ENCODE results near the gene CEACAM8. TPM values are rescaled to one million over a fixed set of nuclear protein-coding genes. Genes with fewer than 3 reads are reported as not detected.
A peak's percentile ranks its signal among the peaks of the same experiment; 100 is the strongest.
"Not testable (repeated sequence)": the region's sequence is repeated elsewhere in the genome, so short reads cannot be mapped to it uniquely, and the experiment has no call there.

The CEACAM8 gene
- total RNA-seq, 4 donors from 2014 or later, result not detected

DNA sequence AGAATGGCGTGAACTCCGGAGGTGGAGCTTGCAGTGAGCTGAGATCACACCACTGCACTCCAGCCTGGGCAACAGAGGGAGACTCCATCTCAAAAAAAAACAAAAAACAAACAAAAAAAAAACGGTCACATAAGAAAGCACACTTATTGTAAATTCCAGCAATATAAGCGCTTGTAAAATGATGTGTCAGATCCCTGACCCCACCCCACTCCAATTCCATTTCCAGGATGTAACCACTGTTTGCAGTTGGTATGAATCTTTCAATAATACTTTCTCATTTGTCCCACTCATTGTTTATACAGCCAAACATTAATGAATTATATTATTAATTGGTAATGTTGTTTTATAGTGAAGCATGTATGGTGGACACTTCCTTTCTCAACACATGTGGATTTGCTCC is 50.6 kb downstream of the CEACAM8 start:
- DNase-seq, result no peak
- no peak for TF ChIP-seq POLR2A (IDR thresholded peaks at IDR 0.05)
- H3K4me3 ChIP-seq, result no peak overlapping the region
- no peaks in the 10 kb centered on the region for H3K36me3 ChIP-seq
- H3K27me3 ChIP-seq, result no peaks in the 10 kb centered on the region
- no peak overlapping the region for H3K27ac ChIP-seq
- H3K9me3 ChIP-seq, result no peaks in the 10 kb centered on the region
- no peaks in the 10 kb centered on the region for H3K4me1 ChIP-seq

DNA sequence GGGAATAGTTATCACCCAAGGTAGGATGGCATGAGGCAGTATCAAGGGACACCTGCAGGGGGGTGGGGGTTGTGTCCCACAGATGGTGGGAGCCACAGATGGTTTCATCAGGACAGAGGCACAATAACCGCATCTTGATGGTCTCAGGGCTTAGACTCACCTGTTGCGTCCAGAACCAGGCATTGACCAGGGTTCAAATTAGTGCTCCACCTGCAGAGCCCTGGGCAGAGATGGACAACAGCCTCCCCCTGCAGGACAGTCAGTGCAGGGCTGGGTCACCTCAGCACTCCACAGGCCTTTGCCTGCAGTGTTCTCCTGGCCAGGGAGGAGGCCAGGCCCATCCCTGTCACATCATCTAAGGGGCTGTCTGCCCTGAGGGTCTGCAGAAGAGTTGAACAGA is 51.9 kb downstream of the CEACAM8 start:
- no peaks in the 10 kb centered on the region for H3K36me3 ChIP-seq
- no peaks in the 10 kb centered on the region for H3K9me3 ChIP-seq
- H3K4me3 ChIP-seq, result no peak overlapping the region
- H3K27me3 ChIP-seq, result no peaks in the 10 kb centered on the region
- peak in 1 of 3 donors; percentile 19 for DNase-seq
- TF ChIP-seq POLR2A (IDR thresholded peaks at IDR 0.05), result no peak
- no peak overlapping the region for H3K27ac ChIP-seq
- no peaks in the 10 kb centered on the region for H3K4me1 ChIP-seq

DNA sequence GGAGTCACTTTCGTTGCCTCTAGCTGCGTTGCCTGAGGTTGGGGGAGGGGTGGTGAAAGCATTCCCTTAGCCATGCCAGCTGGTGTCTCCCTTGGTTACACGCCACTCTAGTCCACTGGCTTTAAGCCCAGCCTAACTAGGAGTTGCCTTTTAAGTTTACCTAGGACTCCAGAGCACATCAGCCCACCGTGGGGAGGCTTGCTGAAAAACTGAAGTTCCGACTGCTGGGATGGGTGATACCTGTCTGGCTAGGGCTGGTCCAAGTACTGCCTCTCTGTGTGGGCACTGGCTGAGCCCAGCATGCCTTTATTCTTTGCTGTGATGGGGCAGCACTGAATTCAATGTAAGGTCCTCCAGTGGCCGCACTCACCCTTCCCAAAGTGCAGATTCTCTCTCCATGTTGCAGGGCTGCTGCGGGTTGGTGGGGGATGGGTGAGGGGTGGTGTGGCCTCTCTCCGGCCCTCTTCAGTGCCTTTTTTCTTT is 54.6 kb downstream of the CEACAM8 start:
- H3K27ac ChIP-seq, result no peak overlapping the region
- no peaks in the 10 kb centered on the region for H3K9me3 ChIP-seq
- no peaks in the 10 kb centered on the region for H3K27me3 ChIP-seq
- H3K36me3 ChIP-seq, result no peaks in the 10 kb centered on the region
- no peak overlapping the region for H3K4me3 ChIP-seq
- peak in 1 of 3 donors; percentile 25 for DNase-seq
- TF ChIP-seq, protein P1, sequence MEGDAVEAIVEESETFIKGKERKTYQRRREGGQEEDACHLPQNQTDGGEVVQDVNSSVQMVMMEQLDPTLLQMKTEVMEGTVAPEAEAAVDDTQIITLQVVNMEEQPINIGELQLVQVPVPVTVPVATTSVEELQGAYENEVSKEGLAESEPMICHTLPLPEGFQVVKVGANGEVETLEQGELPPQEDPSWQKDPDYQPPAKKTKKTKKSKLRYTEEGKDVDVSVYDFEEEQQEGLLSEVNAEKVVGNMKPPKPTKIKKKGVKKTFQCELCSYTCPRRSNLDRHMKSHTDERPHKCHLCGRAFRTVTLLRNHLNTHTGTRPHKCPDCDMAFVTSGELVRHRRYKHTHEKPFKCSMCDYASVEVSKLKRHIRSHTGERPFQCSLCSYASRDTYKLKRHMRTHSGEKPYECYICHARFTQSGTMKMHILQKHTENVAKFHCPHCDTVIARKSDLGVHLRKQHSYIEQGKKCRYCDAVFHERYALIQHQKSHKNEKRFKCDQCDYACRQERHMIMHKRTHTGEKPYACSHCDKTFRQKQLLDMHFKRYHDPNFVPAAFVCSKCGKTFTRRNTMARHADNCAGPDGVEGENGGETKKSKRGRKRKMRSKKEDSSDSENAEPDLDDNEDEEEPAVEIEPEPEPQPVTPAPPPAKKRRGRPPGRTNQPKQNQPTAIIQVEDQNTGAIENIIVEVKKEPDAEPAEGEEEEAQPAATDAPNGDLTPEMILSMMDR (IDR thresholded peaks at IDR 0.05), result no peak
- no peak for TF ChIP-seq POLR2A (IDR thresholded peaks at IDR 0.05)
- H3K4me1 ChIP-seq, result no peaks in the 10 kb centered on the region

DNA sequence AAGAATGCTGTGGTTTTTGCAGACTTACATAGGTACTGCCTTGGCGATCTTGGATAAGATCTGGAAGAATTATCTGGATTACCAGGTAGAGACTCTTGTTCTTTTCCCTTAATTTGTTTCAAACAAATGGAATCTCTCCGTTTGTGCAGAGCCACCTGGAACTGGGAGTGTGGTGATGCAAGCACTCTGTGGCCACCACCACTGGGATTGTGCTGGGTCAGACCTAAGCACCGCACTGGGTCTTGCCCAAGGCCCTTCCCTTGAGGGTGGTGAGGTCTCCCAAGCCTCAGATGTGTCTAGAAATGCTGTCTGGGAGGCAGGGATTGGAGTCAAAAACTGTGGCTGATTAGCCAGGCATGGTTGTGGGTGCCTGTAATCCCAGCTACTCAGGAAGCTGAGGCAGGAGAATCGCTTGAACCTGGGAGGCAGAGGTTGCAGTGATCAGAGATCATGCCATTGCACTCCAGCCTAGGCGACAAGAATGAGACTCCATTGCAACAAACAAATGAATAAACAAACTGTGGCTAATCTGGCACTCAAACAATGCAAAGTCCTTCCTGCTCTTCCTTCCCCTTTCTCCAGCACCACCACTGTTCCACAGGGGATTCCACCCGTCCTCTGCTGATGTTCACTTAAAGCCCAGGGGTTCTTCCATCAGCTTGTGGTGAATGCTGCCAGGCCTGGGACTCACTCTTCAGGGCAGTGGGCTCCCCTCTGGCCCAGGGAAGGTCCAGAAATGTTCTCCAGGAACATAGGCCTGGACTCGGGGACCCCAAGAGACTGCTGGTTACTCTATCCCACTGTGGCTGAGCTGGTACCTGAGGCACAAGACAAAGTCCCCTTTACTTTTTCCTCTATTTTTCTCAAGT is 55.6 kb downstream of the CEACAM8 start:
- no peak overlapping the region for H3K4me3 ChIP-seq
- no peaks in the 10 kb centered on the region for H3K9me3 ChIP-seq
- H3K36me3 ChIP-seq, result no peaks in the 10 kb centered on the region
- no peaks in the 10 kb centered on the region for H3K27me3 ChIP-seq
- no peak for TF ChIP-seq POLR2A (IDR thresholded peaks at IDR 0.05)
- H3K4me1 ChIP-seq, result no peaks in the 10 kb centered on the region
- peak in 1 of 3 donors; percentile 14 for DNase-seq
- no peak overlapping the region for H3K27ac ChIP-seq

DNA sequence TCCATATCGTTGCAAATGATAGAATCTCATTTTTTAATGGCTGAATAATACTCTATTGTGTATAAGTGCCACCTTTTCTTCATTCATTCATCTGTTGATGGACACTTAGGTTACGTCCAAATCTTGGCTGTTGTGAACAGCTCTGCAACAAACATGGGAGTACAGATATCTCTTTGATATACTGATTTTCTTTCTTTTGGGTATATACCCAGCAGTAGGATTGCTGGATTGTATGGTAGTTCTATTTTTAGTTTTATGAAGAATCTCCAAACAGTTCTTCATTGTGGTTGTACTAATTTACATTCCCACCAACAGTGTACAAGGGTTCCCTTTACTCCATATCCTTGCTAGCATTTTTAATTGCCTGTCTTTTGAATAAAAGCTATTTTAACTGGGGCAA is 59.4 kb downstream of the CEACAM8 start:
- H3K9me3 ChIP-seq, DNase-seq, H3K27me3 ChIP-seq, H3K36me3 ChIP-seq, H3K4me1 ChIP-seq, H3K27ac ChIP-seq, H3K4me3 ChIP-seq: not testable (repeated sequence)

DNA sequence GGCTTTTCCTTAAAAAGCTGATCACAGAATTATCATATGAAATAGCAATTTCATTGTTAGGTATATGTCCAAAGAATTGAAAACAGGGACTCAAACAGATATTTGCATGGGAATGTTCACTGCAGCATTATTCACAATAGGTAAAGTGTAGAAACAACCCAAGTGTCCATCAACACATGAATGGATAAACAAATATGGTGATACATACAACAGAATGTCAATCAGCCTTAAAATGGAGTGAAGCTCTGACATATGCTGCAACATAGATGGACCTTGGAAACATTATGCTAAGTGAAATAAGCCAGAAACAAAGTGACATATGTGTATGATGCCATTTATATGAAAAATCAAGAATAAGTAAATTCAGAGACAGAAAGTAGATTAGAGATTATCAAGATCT is 60.3 kb downstream of the CEACAM8 start:
- H3K27ac ChIP-seq, result no peak overlapping the region
- H3K4me1 ChIP-seq, result no peaks in the 10 kb centered on the region
- TF ChIP-seq, protein P1 (IDR thresholded peaks at IDR 0.05), result no peak
- TF ChIP-seq POLR2A (IDR thresholded peaks at IDR 0.05), result no peak
- H3K27me3 ChIP-seq, result no peaks in the 10 kb centered on the region
- no peak for DNase-seq
- H3K36me3 ChIP-seq, result no peaks in the 10 kb centered on the region
- H3K4me3 ChIP-seq, result no peak overlapping the region
- H3K9me3 ChIP-seq, result no peaks in the 10 kb centered on the region

DNA sequence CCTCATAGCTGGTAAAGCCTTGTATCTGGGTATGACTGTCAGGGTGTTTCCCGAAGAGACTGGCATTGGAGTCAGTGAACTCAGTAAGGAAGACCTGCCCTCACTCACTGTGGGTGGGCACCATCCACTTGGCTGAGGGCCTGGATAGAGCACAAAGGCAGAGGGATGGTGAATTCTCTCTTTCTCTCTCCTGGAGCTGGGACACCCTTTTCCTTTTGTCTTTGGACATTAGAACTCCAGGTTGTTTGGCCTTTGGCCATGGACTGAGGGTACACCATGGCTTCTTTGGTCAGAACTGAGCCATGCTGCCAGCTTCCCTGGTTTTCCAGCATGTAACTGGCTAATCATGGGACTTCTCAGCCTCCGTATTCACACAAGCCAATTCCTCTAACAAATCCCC is 61.8 kb downstream of the CEACAM8 start:
- TF ChIP-seq, protein P1 (IDR thresholded peaks at IDR 0.05), result no peak
- no peak for TF ChIP-seq POLR2A (IDR thresholded peaks at IDR 0.05)
- Histone ChIP-seq H3K4me3 (no peak overlapping the region), H3K27ac (no peak overlapping the region), H3K4me1 (peaks cover 0 to 6% (median 4%) of the 10 kb centered on the region in 4 donors), H3K9me3 (no peaks in the 10 kb centered on the region), H3K27me3 (no peaks in the 10 kb centered on the region), H3K36me3 (no peaks in the 10 kb centered on the region)
- DNase-seq, result no peak
